HEK293 (cell line): Measurements from ENCODE around the gene CDC42EP5.
A peak's percentile ranks its signal among the peaks of the same experiment; 100 is the strongest.

ENCODE experiments used
- CTCF ChIA-PET: fragments of 350-600 bp; formaldehyde crosslinking; extraction: SDS; loops from one replicate; lab custom pipeline; 2021; ENCODE audit warnings: antibody characterized with exemption; lab: Yijun Ruan, JAX
- POLR2A ChIA-PET: fragments of 300-600 bp; formaldehyde crosslinking; extraction: SDS; loops from one replicate; lab custom pipeline; 2020; ENCODE audit warnings: antibody characterized with exemption, inconsistent platforms; lab: Yijun Ruan, JAX
- H3K27ac ChIP-seq: fragments of 200-500 bp; sonication (Bioruptor generic); 2 replicates; pipeline ENCODE4 v1.5.1; 2014; ENCODE audit warnings: low read depth, low read length, control low read depth, inconsistent platforms; ENCODE audit errors: extremely low read depth
- H3K36me3 ChIP-seq, 2 experiments: fragments of 200-500 bp in 1 of 2; sonication (Bioruptor generic) in 1 of 2; 1 replicate in 1 of 2; 2 replicates in 1 of 2; pipeline ENCODE4 v1.5.1; 2014 to 2017; ENCODE audit warnings: inconsistent platforms in 2 of 2, low read length in 2 of 2; ENCODE audit not compliant: control insufficient read depth in 2 of 2, insufficient read depth in 1 of 2
- H3K4me1 ChIP-seq: fragments of 200-500 bp; sonication (Bioruptor generic); 2 replicates; pipeline ENCODE4 v1.5.1; 2014; ENCODE audit warnings: mild to moderate bottlenecking, low read length, inconsistent platforms; ENCODE audit not compliant: control insufficient read depth, insufficient read depth
- H3K4me3 ChIP-seq: 2 replicates; pipeline ENCODE4 v1.5.1; 2011; ENCODE audit warnings: low read depth, mild to moderate bottlenecking, control low read depth, low read length, moderate library complexity
- H3K9me3 ChIP-seq: fragments of 200-500 bp; sonication (Bioruptor generic); 2 replicates; pipeline ENCODE4 v1.5.1; 2014; ENCODE audit warnings: low read depth, low read length, inconsistent platforms; ENCODE audit not compliant: control insufficient read depth, insufficient read depth
- MZF1 ChIP-seq: fragments of 450-650 bp; formaldehyde crosslinking; IDR thresholded peaks from 2 replicates; pipeline ENCODE4 v1.5.1; 2017; ENCODE audit warnings: missing biosample characterization, missing genetic modification characterization, borderline replicate concordance
- SP3 ChIP-seq: fragments of 450-650 bp; formaldehyde crosslinking; IDR thresholded peaks from 2 replicates; pipeline ENCODE4 v1.5.1; 2016; ENCODE audit warnings: missing biosample characterization, missing genetic modification characterization
- TCF7L2 ChIP-seq: IDR thresholded peaks from 2 replicates; pipeline ENCODE4 v1.6.1; 2011; ENCODE audit warnings: low read depth, mild to moderate bottlenecking, inconsistent platforms, low read length, moderate library complexity, borderline replicate concordance
- TRIM28 ChIP-seq: IDR thresholded peaks from 2 replicates; pipeline ENCODE4 v1.6.1; 2011; ENCODE audit warnings: low read length, control low read depth, borderline replicate concordance
- ZFP37 ChIP-seq: fragments of 450-650 bp; formaldehyde crosslinking; IDR thresholded peaks from 2 replicates; pipeline ENCODE4 v1.5.1; 2016; ENCODE audit warnings: missing biosample characterization, missing genetic modification characterization
- ZNF211 ChIP-seq: fragments of 450-650 bp; formaldehyde crosslinking; IDR thresholded peaks from 2 replicates; pipeline ENCODE4 v1.5.1; 2016; ENCODE audit warnings: low read depth, missing biosample characterization, missing genetic modification characterization
- ZNF23 ChIP-seq: fragments of 450-650 bp; formaldehyde crosslinking; IDR thresholded peaks from 2 replicates; pipeline ENCODE4 v1.5.1; 2016; ENCODE audit warnings: missing biosample characterization, missing genetic modification characterization, borderline replicate concordance
- ZNF366 ChIP-seq: fragments of 450-650 bp; formaldehyde crosslinking; conservative IDR thresholded peaks from 2 replicates; pipeline ENCODE4 v1.5.1; 2016; ENCODE audit warnings: missing biosample characterization, missing genetic modification characterization
- ZNF521 ChIP-seq: fragments of 450-650 bp; formaldehyde crosslinking; IDR thresholded peaks from 2 replicates; pipeline ENCODE4 v1.5.1; 2017; ENCODE audit warnings: missing biosample characterization, mild to moderate bottlenecking, missing genetic modification characterization
- ZNF544 ChIP-seq: fragments of 450-650 bp; formaldehyde crosslinking; IDR thresholded peaks from 2 replicates; pipeline ENCODE4 v1.5.0; 2017; ENCODE audit warnings: missing biosample characterization, missing genetic modification characterization
- ZNF560 ChIP-seq: fragments of 450-650 bp; formaldehyde crosslinking; IDR thresholded peaks from 2 replicates; pipeline ENCODE4 v1.5.1; 2017; ENCODE audit warnings: missing biosample characterization, missing genetic modification characterization, borderline replicate concordance
- ZNF621 ChIP-seq: fragments of 450-650 bp; formaldehyde crosslinking; IDR thresholded peaks from 2 replicates; pipeline ENCODE4 v1.5.1; 2017; ENCODE audit warnings: missing biosample characterization, missing genetic modification characterization
- ZNF626 ChIP-seq: fragments of 450-650 bp; sonication (Bioruptor Pico); formaldehyde crosslinking; IDR thresholded peaks from 2 replicates; pipeline ENCODE4 v1.5.1; 2018; ENCODE audit warnings: missing biosample characterization, missing genetic modification characterization, inconsistent platforms
- ZNF629 ChIP-seq: fragments of 450-650 bp; formaldehyde crosslinking; IDR thresholded peaks from 2 replicates; pipeline ENCODE4 v1.5.1; 2017; ENCODE audit warnings: missing biosample characterization, missing genetic modification characterization
- ZSCAN30 ChIP-seq: fragments of 450-650 bp; IDR thresholded peaks from 2 replicates; pipeline ENCODE4 v1.5.1; 2018; ENCODE audit warnings: missing biosample characterization, mild to moderate bottlenecking, missing genetic modification characterization, moderate library complexity
- TF ChIP-seq, protein P1 (sequence below): fragments of 450-650 bp; formaldehyde crosslinking; IDR thresholded peaks from 2 replicates; pipeline ENCODE4 v1.5.1; 2016; ENCODE audit warnings: missing biosample characterization, missing genetic modification characterization
- TF ChIP-seq, protein P2 (sequence below): fragments of 450-650 bp; formaldehyde crosslinking; IDR thresholded peaks from 2 replicates; pipeline ENCODE4 v1.5.1; 2016; ENCODE audit warnings: missing biosample characterization, missing genetic modification characterization
- TF ChIP-seq, protein P3 (sequence below): fragments of 450-650 bp; formaldehyde crosslinking; IDR thresholded peaks from 2 replicates; pipeline ENCODE4 v1.5.1; 2016; ENCODE audit warnings: missing biosample characterization, missing genetic modification characterization
- TF ChIP-seq, protein P4 (sequence below): fragments of 450-650 bp; formaldehyde crosslinking; IDR thresholded peaks from 2 replicates; pipeline ENCODE4 v1.5.1; 2016; ENCODE audit warnings: missing biosample characterization, missing genetic modification characterization, low read depth
- TF ChIP-seq, protein P5 (sequence below): fragments of 450-650 bp; formaldehyde crosslinking; IDR thresholded peaks from 2 replicates; pipeline ENCODE4 v1.5.1; 2016; ENCODE audit warnings: missing biosample characterization, missing genetic modification characterization
- TF ChIP-seq, protein P6 (sequence below): fragments of 450-650 bp; IDR thresholded peaks from 2 replicates; pipeline ENCODE4 v1.5.1; 2018; ENCODE audit warnings: missing biosample characterization, mild to moderate bottlenecking, missing genetic modification characterization
- TF ChIP-seq, protein P7 (sequence below): fragments of 450-650 bp; formaldehyde crosslinking; IDR thresholded peaks from 2 replicates; pipeline ENCODE4 v1.5.1; 2016; ENCODE audit warnings: missing biosample characterization, missing genetic modification characterization

The CDC42EP5 gene

DNA sequence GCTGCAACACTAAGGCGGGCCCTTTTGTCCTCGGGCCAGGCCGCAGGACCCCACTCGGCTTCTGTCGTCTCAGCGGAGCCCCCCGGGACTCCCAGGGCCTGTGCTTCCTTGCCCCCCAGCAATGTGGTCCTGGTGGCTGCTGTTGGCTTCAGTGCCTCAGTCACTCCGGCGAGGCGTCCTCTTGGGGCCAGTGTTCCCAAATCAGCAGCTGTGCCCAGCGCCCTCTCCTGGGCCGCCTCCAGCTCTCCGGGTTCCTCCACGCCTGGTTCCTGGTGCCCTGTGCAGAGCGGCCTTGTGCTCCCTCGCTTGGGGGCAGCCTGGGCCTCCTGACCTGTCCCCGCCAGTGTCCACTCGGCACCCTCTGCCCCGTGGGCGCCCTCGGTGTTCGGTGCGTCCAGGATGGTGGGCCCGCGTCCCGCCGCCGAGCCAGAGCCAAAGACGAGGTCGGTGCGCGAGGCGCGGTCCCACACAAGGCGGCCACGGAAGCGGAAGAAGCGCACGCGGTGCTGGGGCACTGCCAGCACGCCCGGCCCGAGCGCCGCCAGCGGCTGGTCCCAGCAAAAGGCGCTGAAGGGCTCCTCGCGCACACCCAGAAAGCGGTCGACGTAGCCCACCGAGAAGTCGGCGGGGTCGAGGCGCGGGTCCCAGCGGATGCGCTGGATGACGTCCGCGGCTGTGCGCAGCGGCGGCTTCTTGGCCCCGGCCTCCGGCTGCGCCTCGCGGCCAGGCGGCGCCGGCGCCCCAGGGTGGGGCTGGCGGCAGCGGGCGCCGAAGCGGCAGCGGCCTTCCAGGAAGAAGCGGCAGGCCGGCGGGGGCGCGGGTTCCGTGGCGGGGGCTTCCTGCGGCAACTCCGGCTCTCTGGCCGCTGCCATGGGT lies 10.2 kb downstream of the CDC42EP5 start (continued):
- TF ChIP-seq, protein P1, sequence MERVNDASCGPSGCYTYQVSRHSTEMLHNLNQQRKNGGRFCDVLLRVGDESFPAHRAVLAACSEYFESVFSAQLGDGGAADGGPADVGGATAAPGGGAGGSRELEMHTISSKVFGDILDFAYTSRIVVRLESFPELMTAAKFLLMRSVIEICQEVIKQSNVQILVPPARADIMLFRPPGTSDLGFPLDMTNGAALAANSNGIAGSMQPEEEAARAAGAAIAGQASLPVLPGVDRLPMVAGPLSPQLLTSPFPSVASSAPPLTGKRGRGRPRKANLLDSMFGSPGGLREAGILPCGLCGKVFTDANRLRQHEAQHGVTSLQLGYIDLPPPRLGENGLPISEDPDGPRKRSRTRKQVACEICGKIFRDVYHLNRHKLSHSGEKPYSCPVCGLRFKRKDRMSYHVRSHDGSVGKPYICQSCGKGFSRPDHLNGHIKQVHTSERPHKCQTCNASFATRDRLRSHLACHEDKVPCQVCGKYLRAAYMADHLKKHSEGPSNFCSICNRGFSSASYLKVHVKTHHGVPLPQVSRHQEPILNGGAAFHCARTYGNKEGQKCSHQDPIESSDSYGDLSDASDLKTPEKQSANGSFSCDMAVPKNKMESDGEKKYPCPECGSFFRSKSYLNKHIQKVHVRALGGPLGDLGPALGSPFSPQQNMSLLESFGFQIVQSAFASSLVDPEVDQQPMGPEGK (tag by site-specific recombination), result peak; percentile 17; the same call in 1 of the 2 replicates
- TF ChIP-seq ZNF544 (tag by site-specific recombination), result no peak
- no peak for TF ChIP-seq ZFP37
- TF ChIP-seq, protein P2, sequence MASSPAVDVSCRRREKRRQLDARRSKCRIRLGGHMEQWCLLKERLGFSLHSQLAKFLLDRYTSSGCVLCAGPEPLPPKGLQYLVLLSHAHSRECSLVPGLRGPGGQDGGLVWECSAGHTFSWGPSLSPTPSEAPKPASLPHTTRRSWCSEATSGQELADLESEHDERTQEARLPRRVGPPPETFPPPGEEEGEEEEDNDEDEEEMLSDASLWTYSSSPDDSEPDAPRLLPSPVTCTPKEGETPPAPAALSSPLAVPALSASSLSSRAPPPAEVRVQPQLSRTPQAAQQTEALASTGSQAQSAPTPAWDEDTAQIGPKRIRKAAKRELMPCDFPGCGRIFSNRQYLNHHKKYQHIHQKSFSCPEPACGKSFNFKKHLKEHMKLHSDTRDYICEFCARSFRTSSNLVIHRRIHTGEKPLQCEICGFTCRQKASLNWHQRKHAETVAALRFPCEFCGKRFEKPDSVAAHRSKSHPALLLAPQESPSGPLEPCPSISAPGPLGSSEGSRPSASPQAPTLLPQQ, result peak; percentile 89

DNA sequence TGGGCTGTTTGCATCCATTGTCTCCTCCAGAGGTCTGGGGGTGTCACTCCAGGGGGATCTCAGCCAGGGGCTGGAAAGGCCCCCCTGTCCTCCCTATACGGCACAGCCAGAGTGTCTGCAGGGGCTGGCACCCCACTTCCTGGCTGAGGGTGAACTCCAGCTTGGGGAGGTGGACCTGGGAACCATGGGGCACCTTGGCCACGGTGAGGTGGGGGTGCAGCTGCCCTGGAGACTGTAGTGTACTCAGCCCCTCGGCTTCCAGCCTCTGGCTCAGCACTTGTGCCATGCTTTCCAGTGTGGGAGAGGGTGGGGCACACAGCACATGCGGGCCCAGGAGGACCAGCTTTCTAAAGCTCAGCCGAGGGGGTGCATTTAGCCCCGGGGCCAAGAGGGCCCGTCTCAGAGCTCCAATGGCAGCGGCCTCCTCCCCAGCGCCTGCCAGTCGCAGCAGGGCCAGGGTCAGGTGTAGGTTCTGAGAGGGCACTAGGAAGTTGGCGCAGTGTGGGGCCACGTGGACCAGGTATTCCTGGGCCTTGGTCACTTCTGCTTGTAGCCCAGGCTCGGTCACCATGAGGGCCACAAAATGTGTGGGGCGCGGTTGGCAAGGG lies 10.9 kb downstream of the CDC42EP5 start:
- Histone ChIP-seq H3K36me3 (peaks cover 30 to 52% of the 10 kb centered on the region in 2 experiments), H3K9me3 (no peaks in the 10 kb centered on the region), H3K4me3 (no peak overlapping the region), H3K4me1 (peaks cover 5% of the 10 kb centered on the region; the same call in 1 of the 2 replicates), H3K27ac (peak overlapping the region; percentile 81; the same call in 1 of the 2 replicates)
- CTCF ChIA-PET, result interaction anchor here (0.6 to 1.6 kb wide), 2 partner anchors 16 kb away, joined by 3 to 6 read pairs; no protein-coding TSS in a partner anchor
- POLR2A ChIA-PET, result interaction anchor here (0.7 to 6.8 kb wide), 4 partner anchors 8 to 32 kb away, joined by 3 to 64 read pairs (median 6); partner anchors contain the start of genes CDC42EP5 and LENG8
- TF ChIP-seq, protein P3, sequence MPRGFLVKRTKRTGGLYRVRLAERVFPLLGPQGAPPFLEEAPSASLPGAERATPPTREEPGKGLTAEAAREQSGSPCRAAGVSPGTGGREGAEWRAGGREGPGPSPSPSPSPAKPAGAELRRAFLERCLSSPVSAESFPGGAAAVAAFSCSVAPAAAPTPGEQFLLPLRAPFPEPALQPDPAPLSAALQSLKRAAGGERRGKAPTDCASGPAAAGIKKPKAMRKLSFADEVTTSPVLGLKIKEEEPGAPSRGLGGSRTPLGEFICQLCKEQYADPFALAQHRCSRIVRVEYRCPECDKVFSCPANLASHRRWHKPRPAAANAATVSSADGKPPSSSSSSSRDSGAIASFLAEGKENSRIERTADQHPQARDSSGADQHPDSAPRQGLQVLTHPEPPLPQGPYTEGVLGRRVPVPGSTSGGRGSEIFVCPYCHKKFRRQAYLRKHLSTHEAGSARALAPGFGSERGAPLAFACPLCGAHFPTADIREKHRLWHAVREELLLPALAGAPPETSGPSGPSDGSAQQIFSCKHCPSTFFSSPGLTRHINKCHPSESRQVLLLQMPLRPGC (tag by site-specific recombination), result no peak
- TF ChIP-seq, protein P4, sequence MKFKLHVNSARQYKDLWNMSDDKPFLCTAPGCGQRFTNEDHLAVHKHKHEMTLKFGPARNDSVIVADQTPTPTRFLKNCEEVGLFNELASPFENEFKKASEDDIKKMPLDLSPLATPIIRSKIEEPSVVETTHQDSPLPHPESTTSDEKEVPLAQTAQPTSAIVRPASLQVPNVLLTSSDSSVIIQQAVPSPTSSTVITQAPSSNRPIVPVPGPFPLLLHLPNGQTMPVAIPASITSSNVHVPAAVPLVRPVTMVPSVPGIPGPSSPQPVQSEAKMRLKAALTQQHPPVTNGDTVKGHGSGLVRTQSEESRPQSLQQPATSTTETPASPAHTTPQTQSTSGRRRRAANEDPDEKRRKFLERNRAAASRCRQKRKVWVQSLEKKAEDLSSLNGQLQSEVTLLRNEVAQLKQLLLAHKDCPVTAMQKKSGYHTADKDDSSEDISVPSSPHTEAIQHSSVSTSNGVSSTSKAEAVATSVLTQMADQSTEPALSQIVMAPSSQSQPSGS (tag by site-specific recombination), result no peak
- TF ChIP-seq ZNF626 (no peak), TRIM28 (no peak), ZNF521 (tag by site-specific recombination) (no peak), ZNF560 (no peak), SP3 (no peak), ZNF621 (tag by site-specific recombination) (no peak), MZF1 (tag by site-specific recombination) (no peak), ZNF366 (0 out of 2 replicates have a peak, but pooled peaks have one; percentile 8), ZNF23 (no peak), ZNF629 (tag by site-specific recombination) (no peak), ZNF211 (tag by site-specific recombination) (no peak), TCF7L2 (no peak), ZSCAN30 (tag by site-specific recombination) (no peak)
- TF ChIP-seq, protein P5, sequence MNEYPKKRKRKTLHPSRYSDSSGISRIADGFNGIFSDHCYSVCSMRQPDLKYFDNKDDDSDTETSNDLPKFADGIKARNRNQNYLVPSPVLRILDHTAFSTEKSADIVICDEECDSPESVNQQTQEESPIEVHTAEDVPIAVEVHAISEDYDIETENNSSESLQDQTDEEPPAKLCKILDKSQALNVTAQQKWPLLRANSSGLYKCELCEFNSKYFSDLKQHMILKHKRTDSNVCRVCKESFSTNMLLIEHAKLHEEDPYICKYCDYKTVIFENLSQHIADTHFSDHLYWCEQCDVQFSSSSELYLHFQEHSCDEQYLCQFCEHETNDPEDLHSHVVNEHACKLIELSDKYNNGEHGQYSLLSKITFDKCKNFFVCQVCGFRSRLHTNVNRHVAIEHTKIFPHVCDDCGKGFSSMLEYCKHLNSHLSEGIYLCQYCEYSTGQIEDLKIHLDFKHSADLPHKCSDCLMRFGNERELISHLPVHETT (tag by site-specific recombination), result no peak
- TF ChIP-seq, protein P6, sequence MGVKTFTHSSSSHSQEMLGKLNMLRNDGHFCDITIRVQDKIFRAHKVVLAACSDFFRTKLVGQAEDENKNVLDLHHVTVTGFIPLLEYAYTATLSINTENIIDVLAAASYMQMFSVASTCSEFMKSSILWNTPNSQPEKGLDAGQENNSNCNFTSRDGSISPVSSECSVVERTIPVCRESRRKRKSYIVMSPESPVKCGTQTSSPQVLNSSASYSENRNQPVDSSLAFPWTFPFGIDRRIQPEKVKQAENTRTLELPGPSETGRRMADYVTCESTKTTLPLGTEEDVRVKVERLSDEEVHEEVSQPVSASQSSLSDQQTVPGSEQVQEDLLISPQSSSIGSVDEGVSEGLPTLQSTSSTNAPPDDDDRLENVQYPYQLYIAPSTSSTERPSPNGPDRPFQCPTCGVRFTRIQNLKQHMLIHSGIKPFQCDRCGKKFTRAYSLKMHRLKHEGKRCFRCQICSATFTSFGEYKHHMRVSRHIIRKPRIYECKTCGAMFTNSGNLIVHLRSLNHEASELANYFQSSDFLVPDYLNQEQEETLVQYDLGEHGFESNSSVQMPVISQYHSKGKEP (tag by site-specific recombination), result no peak
- TF ChIP-seq, protein P7, sequence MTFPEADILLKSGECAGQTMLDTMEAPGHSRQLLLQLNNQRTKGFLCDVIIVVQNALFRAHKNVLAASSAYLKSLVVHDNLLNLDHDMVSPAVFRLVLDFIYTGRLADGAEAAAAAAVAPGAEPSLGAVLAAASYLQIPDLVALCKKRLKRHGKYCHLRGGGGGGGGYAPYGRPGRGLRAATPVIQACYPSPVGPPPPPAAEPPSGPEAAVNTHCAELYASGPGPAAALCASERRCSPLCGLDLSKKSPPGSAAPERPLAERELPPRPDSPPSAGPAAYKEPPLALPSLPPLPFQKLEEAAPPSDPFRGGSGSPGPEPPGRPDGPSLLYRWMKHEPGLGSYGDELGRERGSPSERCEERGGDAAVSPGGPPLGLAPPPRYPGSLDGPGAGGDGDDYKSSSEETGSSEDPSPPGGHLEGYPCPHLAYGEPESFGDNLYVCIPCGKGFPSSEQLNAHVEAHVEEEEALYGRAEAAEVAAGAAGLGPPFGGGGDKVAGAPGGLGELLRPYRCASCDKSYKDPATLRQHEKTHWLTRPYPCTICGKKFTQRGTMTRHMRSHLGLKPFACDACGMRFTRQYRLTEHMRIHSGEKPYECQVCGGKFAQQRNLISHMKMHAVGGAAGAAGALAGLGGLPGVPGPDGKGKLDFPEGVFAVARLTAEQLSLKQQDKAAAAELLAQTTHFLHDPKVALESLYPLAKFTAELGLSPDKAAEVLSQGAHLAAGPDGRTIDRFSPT (tag by site-specific recombination), result peak; percentile 59; the same call in 1 of the 2 replicates
